PFSK-1 (cell line): ENCODE data around the gene YIF1A.

Experiments
- FOXP2 ChIP-seq: optimal IDR thresholded peaks from 2 replicates; pipeline ENCODE3; 2011; ENCODE audit warnings: borderline replicate concordance, control low read depth, inconsistent platforms; ENCODE audit not compliant: insufficient read depth; ENCODE audit errors: extremely low read length, extremely low read depth
- POLR2AphosphoS5 ChIP-seq: IDR thresholded peaks from 2 replicates; pipeline ENCODE4 v1.6.1; 2012; ENCODE audit warnings: low read depth, mild to moderate bottlenecking, control low read depth, low read length, moderate library complexity
- SIN3A ChIP-seq: IDR thresholded peaks from 2 replicates; pipeline ENCODE4 v1.6.1; 2012; ENCODE audit warnings: mild to moderate bottlenecking, low read length, moderate library complexity, borderline replicate concordance; ENCODE audit not compliant: insufficient read depth
- TAF1 ChIP-seq: IDR thresholded peaks from 2 replicates; pipeline ENCODE4 v1.6.1; 2012; ENCODE audit warnings: low read length, control low read depth, borderline replicate concordance; ENCODE audit not compliant: insufficient read depth
- TF ChIP-seq, protein P1 (sequence below), 2 experiments: IDR thresholded peaks; 2 replicates each; pipeline versions ENCODE4 v1.6.1 to v1.8.0; 2011 to 2012; ENCODE audit warnings: low read depth in 2 of 2, low read length in 2 of 2, control low read depth in 1 of 2, inconsistent platforms in 1 of 2, mild to moderate bottlenecking in 1 of 2, moderate library complexity in 1 of 2; ENCODE audit not compliant: insufficient read depth in 1 of 2

The YIF1A gene

DNA sequence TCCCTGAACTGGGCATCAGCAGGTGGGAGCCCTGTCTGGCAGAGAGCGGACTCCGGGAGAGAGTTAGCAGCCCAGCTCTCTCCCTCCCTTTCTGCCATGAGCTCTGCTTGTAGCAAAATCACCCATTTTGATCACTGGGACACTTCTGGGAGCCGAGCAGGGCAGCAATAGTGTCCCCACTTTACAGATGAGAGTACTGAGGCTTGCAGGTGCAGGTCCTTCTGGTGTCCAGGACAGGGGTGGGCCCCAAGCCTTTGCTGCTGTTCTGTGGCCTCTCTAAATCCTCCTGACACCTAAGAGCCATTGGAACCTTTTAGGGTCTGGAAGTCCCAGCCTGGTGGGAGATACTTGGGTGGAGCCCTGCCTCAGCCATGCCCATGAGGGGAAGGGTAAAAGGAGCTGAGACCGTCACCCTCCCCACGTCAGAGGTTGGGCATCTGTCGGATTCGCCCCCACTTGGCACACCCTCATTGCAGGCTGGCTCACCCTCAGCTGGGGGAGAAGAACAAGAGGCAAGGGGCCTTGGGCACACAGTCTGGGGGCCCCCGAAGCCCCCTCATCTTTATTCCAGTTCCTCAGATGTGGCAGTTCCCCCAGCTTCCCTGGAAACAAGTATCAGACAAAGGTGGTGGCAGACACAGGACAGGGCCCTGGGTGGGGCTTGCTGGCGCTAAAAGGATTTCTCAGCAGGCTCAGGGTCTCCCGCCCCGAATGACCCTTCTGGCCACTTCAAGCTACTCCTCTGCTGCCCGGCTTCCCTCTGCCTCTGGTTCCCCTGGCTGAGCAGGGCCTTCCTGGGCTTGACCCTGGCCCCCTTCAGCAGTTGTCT lies 42.8 kb upstream of the YIF1A start:
- TF ChIP-seq POLR2AphosphoS5 (no peak), FOXP2 (no peak), TAF1 (no peak), SIN3A (no peak)
- TF ChIP-seq, protein P1, sequence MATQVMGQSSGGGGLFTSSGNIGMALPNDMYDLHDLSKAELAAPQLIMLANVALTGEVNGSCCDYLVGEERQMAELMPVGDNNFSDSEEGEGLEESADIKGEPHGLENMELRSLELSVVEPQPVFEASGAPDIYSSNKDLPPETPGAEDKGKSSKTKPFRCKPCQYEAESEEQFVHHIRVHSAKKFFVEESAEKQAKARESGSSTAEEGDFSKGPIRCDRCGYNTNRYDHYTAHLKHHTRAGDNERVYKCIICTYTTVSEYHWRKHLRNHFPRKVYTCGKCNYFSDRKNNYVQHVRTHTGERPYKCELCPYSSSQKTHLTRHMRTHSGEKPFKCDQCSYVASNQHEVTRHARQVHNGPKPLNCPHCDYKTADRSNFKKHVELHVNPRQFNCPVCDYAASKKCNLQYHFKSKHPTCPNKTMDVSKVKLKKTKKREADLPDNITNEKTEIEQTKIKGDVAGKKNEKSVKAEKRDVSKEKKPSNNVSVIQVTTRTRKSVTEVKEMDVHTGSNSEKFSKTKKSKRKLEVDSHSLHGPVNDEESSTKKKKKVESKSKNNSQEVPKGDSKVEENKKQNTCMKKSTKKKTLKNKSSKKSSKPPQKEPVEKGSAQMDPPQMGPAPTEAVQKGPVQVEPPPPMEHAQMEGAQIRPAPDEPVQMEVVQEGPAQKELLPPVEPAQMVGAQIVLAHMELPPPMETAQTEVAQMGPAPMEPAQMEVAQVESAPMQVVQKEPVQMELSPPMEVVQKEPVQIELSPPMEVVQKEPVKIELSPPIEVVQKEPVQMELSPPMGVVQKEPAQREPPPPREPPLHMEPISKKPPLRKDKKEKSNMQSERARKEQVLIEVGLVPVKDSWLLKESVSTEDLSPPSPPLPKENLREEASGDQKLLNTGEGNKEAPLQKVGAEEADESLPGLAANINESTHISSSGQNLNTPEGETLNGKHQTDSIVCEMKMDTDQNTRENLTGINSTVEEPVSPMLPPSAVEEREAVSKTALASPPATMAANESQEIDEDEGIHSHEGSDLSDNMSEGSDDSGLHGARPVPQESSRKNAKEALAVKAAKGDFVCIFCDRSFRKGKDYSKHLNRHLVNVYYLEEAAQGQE (IDR thresholded peaks at IDR 0.05; ENCODE audit: insufficient read depth in 1 of 2, low read depth in 2 of 2, low read length in 2 of 2), result no peak

DNA sequence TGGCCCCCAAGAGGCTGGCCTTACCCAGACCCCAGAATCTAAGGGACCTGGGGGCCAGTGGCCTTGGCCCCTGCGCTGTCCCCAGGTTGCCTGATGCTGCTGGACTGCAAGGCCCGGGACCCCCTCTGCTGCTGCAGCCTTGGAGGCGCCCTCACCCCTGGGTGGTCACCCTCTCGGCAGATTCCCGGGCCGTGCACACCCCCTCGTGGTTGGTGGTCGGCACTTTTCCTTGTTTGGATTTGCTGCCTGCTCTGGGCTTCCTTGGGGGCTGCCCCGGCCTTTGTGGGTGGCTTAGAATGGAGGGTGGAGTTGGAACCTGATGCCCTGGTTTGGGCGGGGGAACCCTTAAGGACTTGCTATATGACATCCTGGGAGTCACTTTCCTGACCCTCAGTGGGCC lies 42.0 kb upstream of the YIF1A start:
- TF ChIP-seq SIN3A, result no peak
- TF ChIP-seq TAF1, result no peak
- TF ChIP-seq, protein P1 (IDR thresholded peaks at IDR 0.05; ENCODE audit: insufficient read depth in 1 of 2, low read depth in 2 of 2, low read length in 2 of 2), result no peak
- TF ChIP-seq POLR2AphosphoS5, result no peak
- no peak for TF ChIP-seq FOXP2

DNA sequence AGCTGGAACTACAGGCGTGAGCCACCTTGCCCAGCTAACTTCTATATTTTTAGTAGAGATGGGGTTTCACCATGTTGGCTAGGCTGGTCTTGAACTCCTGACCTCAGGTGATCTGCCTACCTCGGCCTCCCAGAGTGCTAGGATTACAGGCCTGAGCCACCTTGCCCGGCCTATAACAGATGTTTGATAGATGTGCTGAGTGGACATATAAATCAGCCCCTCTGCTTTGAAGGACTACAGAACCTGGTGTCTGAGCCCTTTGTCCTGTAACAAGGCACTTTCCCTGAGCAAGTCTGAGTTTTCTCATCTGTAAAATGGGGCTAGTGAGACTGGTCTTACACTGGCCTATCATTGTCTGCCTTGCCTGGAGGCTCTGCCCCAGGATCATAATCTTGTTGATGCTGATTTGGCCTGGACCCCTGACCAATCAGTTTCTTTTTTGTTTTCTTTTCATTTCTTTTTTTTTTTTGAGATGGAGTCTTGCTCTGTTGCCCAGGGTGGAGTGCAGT lies 40.3 kb upstream of the YIF1A start:
- TF ChIP-seq POLR2AphosphoS5 (no peak), SIN3A (no peak), FOXP2 (no peak), TAF1 (no peak)
- TF ChIP-seq, protein P1 (IDR thresholded peaks at IDR 0.05; ENCODE audit: insufficient read depth in 1 of 2, low read depth in 2 of 2, low read length in 2 of 2), result no peak

DNA sequence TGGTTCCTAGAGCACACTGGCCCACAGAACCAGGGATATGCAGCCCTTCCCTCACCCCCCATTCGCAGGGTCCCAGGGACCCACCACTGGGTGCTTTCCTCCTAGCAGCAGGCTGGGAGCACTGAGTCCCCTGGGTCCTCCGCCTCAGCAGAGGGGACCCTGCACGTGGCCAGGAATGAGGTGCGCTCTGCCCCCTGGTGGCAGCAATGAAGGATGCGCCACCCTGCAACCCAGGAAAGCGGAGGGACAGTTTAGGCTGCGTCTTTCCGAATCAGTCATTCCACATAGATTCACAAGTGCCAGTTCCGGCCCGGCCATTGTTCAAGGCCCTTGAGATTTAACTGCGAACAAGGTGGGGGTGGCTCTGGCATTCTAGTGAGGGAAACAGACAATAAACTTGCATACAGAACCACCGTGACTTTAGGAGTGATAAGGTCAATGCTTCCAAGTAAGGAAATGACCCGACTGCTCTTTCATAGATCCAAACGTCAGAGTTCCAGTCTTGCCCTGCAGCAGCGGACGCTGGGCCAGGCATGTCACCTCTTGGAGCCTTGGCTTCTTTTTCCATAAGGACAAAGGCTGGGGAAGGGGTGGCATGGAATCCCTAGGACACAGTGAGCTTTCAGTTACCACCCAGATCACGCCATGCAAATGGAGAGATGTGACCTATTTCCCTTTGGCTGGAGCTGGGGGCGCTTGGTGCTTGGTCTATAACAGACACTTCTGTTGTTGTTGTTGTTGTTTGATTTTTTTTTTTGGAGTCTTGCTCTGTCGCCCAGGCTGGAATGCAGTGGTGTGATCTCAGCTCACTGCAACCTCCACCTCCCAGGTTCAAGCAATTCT lies 39.6 kb upstream of the YIF1A start:
- TF ChIP-seq TAF1, result no peak
- no peak for TF ChIP-seq FOXP2
- no peak for TF ChIP-seq SIN3A
- TF ChIP-seq, protein P1 (IDR thresholded peaks at IDR 0.05; ENCODE audit: insufficient read depth in 1 of 2, low read depth in 2 of 2, low read length in 2 of 2), result no peak
- no peak for TF ChIP-seq POLR2AphosphoS5
